H1 (cell line): ENCODE data around the gene ADAM30. TPM values are rescaled to one million over a fixed set of nuclear protein-coding genes. Genes with fewer than 3 reads are reported as not detected.

Experiments used
- CTCF ChIA-PET: fragments of 300-600 bp; sonication (Branson Sonifier 250); formaldehyde crosslinking; loops from one replicate; lab custom pipeline; 2021; ENCODE audit not compliant: partially characterized antibody; lab: Charles Lee
- POLR2A ChIA-PET: fragments of 300-600 bp; sonication (Branson Sonifier 250); formaldehyde crosslinking; loops from one replicate; lab custom pipeline; 2021; ENCODE audit warnings: inconsistent platforms; ENCODE audit not compliant: partially characterized antibody; lab: Charles Lee
- DNase-seq, 2 experiments: peaks; one replicate each; pipeline versions ENCODE4 v3.0.0 to v3.0.0-alpha.2; 2010 to 2022; ENCODE audit warnings: low spot score in 2 of 2, low read depth in 1 of 2, mixed read lengths in 1 of 2
- FAIRE-seq: peaks from 2 replicates; lab custom pipeline; 2011; peaks lifted over from hg19 to GRCh38; lab: Jason Lieb, UNC
- H2AFZ ChIP-seq: 2 replicates; pipeline ENCODE4 v1.8.1; 2012; ENCODE audit warnings: low read length, inconsistent platforms
- H2AK5ac ChIP-seq: 2 replicates; pipeline ENCODE4 v1.6.1; 2013; ENCODE audit warnings: low read depth, low read length
- H2BK120ac ChIP-seq: replicated peaks from 2 replicates; pipeline ENCODE3; 2013; ENCODE audit warnings: low read depth, low read length, inconsistent platforms
- H2BK12ac ChIP-seq: 2 replicates; pipeline ENCODE4 v1.6.1; 2013; ENCODE audit warnings: low read depth, low read length
- H2BK15ac ChIP-seq: 2 replicates; pipeline ENCODE4 v1.6.1; 2013; ENCODE audit warnings: low read length
- H2BK20ac ChIP-seq: 2 replicates; pipeline ENCODE4 v1.6.1; 2013; ENCODE audit warnings: low read length
- H2BK5ac ChIP-seq: 2 replicates; pipeline ENCODE4 v1.6.1; 2013; ENCODE audit warnings: low read depth, low read length
- H3K14ac ChIP-seq: 2 replicates; pipeline ENCODE4 v1.6.1; 2013; ENCODE audit warnings: inconsistent platforms; ENCODE audit not compliant: insufficient read length
- H3K18ac ChIP-seq: 2 replicates; pipeline ENCODE4 v1.6.1; 2013; ENCODE audit warnings: low read length; ENCODE audit errors: extremely low read depth
- H3K23ac ChIP-seq: 2 replicates; pipeline ENCODE4 v1.6.1; 2013; ENCODE audit warnings: inconsistent platforms; ENCODE audit not compliant: insufficient read length
- H3K23me2 ChIP-seq: 2 replicates; pipeline ENCODE4 v1.6.1; 2013; ENCODE audit warnings: low read depth, low read length
- H3K27ac ChIP-seq: 2 replicates; pipeline ENCODE4 v1.6.1; 2011; ENCODE audit warnings: low read depth, low read length, inconsistent platforms
- H3K27me3 ChIP-seq, 4 experiments: replicated peaks in 1 of 4; 1 replicate in 1 of 4; 2 replicates in 3 of 4; pipeline versions ENCODE4 v1.6.1 to v1.8.1; 2011 to 2013; ENCODE audit warnings: low read length in 3 of 4, mild to moderate bottlenecking in 3 of 4, inconsistent platforms in 2 of 4, mixed read lengths in 2 of 4, moderate library complexity in 1 of 4; ENCODE audit not compliant: control insufficient read depth in 3 of 4, insufficient read depth in 3 of 4; ENCODE audit errors: extremely low read depth in 1 of 4
- H3K36me3 ChIP-seq, 4 experiments: 2 replicates each; pipeline versions ENCODE4 v1.6.1 to v1.8.1; 2011 to 2013; ENCODE audit warnings: mild to moderate bottlenecking in 4 of 4, low read length in 3 of 4, moderate library complexity in 2 of 4, control low read depth in 1 of 4, inconsistent platforms in 1 of 4; ENCODE audit not compliant: insufficient read depth in 4 of 4, control insufficient read depth in 2 of 4
- H3K4ac ChIP-seq: replicated peaks from 2 replicates; pipeline ENCODE3; 2013; ENCODE audit warnings: low read length, low read depth, mixed read lengths, inconsistent platforms; ENCODE audit not compliant: insufficient read length
- H3K4me1 ChIP-seq, 4 experiments: replicated peaks in 1 of 4; 1 replicate in 1 of 4; 2 replicates in 3 of 4; pipeline versions ENCODE4 v1.6.1 to v1.8.1; 2011 to 2013; ENCODE audit warnings: low read length in 3 of 4, inconsistent platforms in 2 of 4, mixed read lengths in 1 of 4; ENCODE audit not compliant: insufficient read depth in 4 of 4, control insufficient read depth in 3 of 4
- H3K4me2 ChIP-seq, 2 experiments: 2 replicates each; pipeline versions ENCODE4 v1.6.1 to v1.8.1; 2011 to 2013; ENCODE audit warnings: low read depth in 2 of 2, low read length in 2 of 2, control low read depth in 1 of 2, inconsistent platforms in 1 of 2, mild to moderate bottlenecking in 1 of 2; ENCODE audit not compliant: insufficient read depth in 1 of 2
- H3K4me3 ChIP-seq, 4 experiments: fragments of 200-600, 300-600 bp in 1 of 4; sonication (generic), shearing (Covaris generic), sonication (Bioruptor Twin) in 1 of 4; 2 replicates each; pipeline versions ENCODE4 v1.5.1 to v1.8.1; 2011 to 2016; ENCODE audit warnings: low read length in 4 of 4, low read depth in 3 of 4, control low read depth in 2 of 4, inconsistent platforms in 2 of 4, mild to moderate bottlenecking in 2 of 4, mixed read lengths in 1 of 4, moderate library complexity in 1 of 4; ENCODE audit not compliant: insufficient read depth in 2 of 4; ENCODE audit errors: extremely low read depth in 1 of 4
- H3K56ac ChIP-seq: replicated peaks from 2 replicates; pipeline ENCODE3; 2013; ENCODE audit warnings: low read depth, mild to moderate bottlenecking, mixed read lengths, low read length, inconsistent platforms; ENCODE audit not compliant: insufficient read length
- H3K79me1 ChIP-seq: 2 replicates; pipeline ENCODE4 v1.6.1; 2013; ENCODE audit warnings: low read depth, low read length, control low read depth
- H3K79me2 ChIP-seq, 2 experiments: 2 replicates each; pipeline versions ENCODE4 v1.6.1 to v1.8.1; 2012 to 2013; ENCODE audit warnings: low read length in 2 of 2, mild to moderate bottlenecking in 2 of 2, inconsistent platforms in 1 of 2; ENCODE audit not compliant: insufficient read depth in 2 of 2, control insufficient read depth in 1 of 2
- H3K9ac ChIP-seq, 4 experiments: replicated peaks in 1 of 4; 1 replicate in 1 of 4; 2 replicates in 3 of 4; pipeline versions ENCODE4 v1.6.1 to v1.8.1; 2011 to 2013; ENCODE audit warnings: low read depth in 3 of 4, low read length in 3 of 4, control low read depth in 2 of 4, mild to moderate bottlenecking in 2 of 4, moderate library complexity in 2 of 4, inconsistent platforms in 1 of 4; ENCODE audit errors: extremely low read depth in 1 of 4
- H3K9me3 ChIP-seq, 2 experiments: 2 replicates each; pipeline versions ENCODE4 v1.6.1 to v1.8.1; 2012 to 2013; ENCODE audit warnings: mild to moderate bottlenecking in 2 of 2, moderate library complexity in 2 of 2, control low read depth in 1 of 2, inconsistent platforms in 1 of 2, low read depth in 1 of 2, low read length in 1 of 2, mixed read lengths in 1 of 2; ENCODE audit not compliant: insufficient read depth in 2 of 2
- H4K20me1 ChIP-seq, 2 experiments: replicated peaks in 1 of 2; 2 replicates each; pipeline versions ENCODE3 to v1.8.1; 2011 to 2013; ENCODE audit warnings: inconsistent platforms in 2 of 2, low read length in 2 of 2, mild to moderate bottlenecking in 1 of 2; ENCODE audit not compliant: insufficient read depth in 2 of 2, control insufficient read depth in 1 of 2
- H4K5ac ChIP-seq: 2 replicates; pipeline ENCODE4 v1.6.1; 2013; ENCODE audit warnings: low read length, low read depth, mixed read lengths, inconsistent platforms; ENCODE audit not compliant: insufficient read length
- H4K8ac ChIP-seq: 2 replicates; pipeline ENCODE4 v1.8.0; 2013; ENCODE audit warnings: mild to moderate bottlenecking, moderate library complexity, low read length, inconsistent platforms; ENCODE audit not compliant: insufficient read depth; ENCODE audit errors: extremely low read depth
- H4K91ac ChIP-seq: replicated peaks from 2 replicates; pipeline ENCODE3; 2013; ENCODE audit warnings: low read length, mixed read lengths, inconsistent platforms; ENCODE audit not compliant: insufficient read length
- SRF ChIP-seq: IDR thresholded peaks from 2 replicates; pipeline ENCODE4 v1.6.1; 2011; ENCODE audit warnings: mild to moderate bottlenecking, low read depth, low read length, moderate library complexity
- ZNF274 ChIP-seq: IDR thresholded peaks from 2 replicates; pipeline ENCODE4 v1.7.0; 2012; ENCODE audit warnings: low read length, borderline replicate concordance; ENCODE audit errors: extremely low read depth
- WGBS, 2 experiments: shearing (Covaris generic) in 1 of 2; methylation state at CpG; one replicate each; pipeline versions ENCODE4 v1.1.6 to v1.1.7; 2013 to 2015; ENCODE audit warnings: low lambda C conversion rate in 2 of 2, mixed read lengths in 2 of 2, inconsistent platforms in 1 of 2, low coverage in 1 of 2, missing lambda C conversion rate in 1 of 2; ENCODE audit not compliant: insufficient replicate concordance in 2 of 2, insufficient coverage in 1 of 2, insufficient read length in 1 of 2; ENCODE audit errors: extremely low coverage in 1 of 2, missing lambda C conversion rate in 1 of 2; 5-methylcytosine and 5-hydroxymethylcytosine counted together
- polyA plus RNA-seq, 7 experiments: library from polyadenylated mRNA; depleted of rRNA in 3 of 7; stranded (reverse) in 5 of 7; unstranded in 2 of 7; fragments of >200 nt in 5 of 7; fragments of 200-250 nt in 2 of 7; gene quantifications; 1 replicate in 5 of 7; 2 replicates in 1 of 7; 4 replicates in 1 of 7; pipeline versions ENCODE4 v1.2.1 to v1.2.3, GENCODE V29; 2011 to 2013; ENCODE audit warnings: missing spikeins in 2 of 7, mixed read lengths in 2 of 7
- total RNA-seq: library from RNA; stranded (reverse); fragmentation: NEBNext Ultra II Directional; extraction: Animal tissue kit (Norgen Biotek cat#: 25700); gene quantifications from 2 replicates; pipeline ENCODE4 v1.2.1, GENCODE V29; 2021
- TF ChIP-seq, protein P1 (sequence below): IDR thresholded peaks from 2 replicates; pipeline ENCODE4 v1.6.1; 2011; ENCODE audit warnings: low read depth, mild to moderate bottlenecking, low read length; ENCODE audit not compliant: insufficient read depth

ADAM30 gene
- total and polyA plus RNA-seq, 2 of the 8 experiments (the other 6 are each of a cell fraction or from before 2014, with no cell fraction given): not detected

GRCh38 chr1:119929643-119930315 is 33.5 kb upstream of the ADAM30 start:
- Histone ChIP-seq H3K4me3 (no peak overlapping the region), H3K9me3 (no peaks in the 10 kb centered on the region), H3K14ac (no peak overlapping the region), H2BK20ac (no peak overlapping the region), H3K27ac (no peak overlapping the region), H3K18ac (no peak overlapping the region), H3K56ac (no peak overlapping the region), H2BK15ac (no peak overlapping the region), H3K4ac (no peak overlapping the region), H3K79me2 (no peaks in the 10 kb centered on the region), H2AK5ac (no peak overlapping the region), H2BK5ac (no peak overlapping the region), H3K23ac (no peak overlapping the region), H4K8ac (no peak overlapping the region), H3K4me2 (no peak overlapping the region), H4K5ac (no peak overlapping the region), H3K23me2 (no peaks in the 10 kb centered on the region), H2BK120ac (no peak overlapping the region), H3K36me3 (peaks cover 4 to 12% (median 9%) of the 10 kb centered on the region in 4 experiments), H3K4me1 (no peaks in the 10 kb centered on the region), H4K20me1 (peaks cover 0 to 5% of the 10 kb centered on the region in 2 experiments), H3K27me3 (no peaks in the 10 kb centered on the region), H3K9ac (no peak overlapping the region), H2BK12ac (no peak overlapping the region), H3K79me1 (no peaks in the 10 kb centered on the region), H2AFZ (no peak overlapping the region), H4K91ac (no peak overlapping the region)
- WGBS, 2 experiments: 91% methylated on average over 1 of the region's 1 CpG; no CpG with 5 or more reads in 1 of the 2 experiments
- FAIRE-seq: no peak
- CTCF ChIA-PET: interaction anchor here (0.6 to 2.0 kb wide), 3 partner anchors 11 to 683 kb away, joined by 3 to 12 read pairs (median 3); no protein-coding TSS in a partner anchor
- DNase-seq: no peak
- TF ChIP-seq SRF (no peak), ZNF274 (no peak)
- TF ChIP-seq, protein P1, sequence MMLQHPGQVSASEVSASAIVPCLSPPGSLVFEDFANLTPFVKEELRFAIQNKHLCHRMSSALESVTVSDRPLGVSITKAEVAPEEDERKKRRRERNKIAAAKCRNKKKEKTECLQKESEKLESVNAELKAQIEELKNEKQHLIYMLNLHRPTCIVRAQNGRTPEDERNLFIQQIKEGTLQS: no peak
- POLR2A ChIA-PET: no interaction called here
